ENCODE data around the gene SAG. TPM values are rescaled to one million over a fixed set of nuclear protein-coding genes. Genes with fewer than 3 reads are reported as not detected.

SAG gene
- total and polyA plus RNA-seq, 7 donors, result not detected

DNA sequence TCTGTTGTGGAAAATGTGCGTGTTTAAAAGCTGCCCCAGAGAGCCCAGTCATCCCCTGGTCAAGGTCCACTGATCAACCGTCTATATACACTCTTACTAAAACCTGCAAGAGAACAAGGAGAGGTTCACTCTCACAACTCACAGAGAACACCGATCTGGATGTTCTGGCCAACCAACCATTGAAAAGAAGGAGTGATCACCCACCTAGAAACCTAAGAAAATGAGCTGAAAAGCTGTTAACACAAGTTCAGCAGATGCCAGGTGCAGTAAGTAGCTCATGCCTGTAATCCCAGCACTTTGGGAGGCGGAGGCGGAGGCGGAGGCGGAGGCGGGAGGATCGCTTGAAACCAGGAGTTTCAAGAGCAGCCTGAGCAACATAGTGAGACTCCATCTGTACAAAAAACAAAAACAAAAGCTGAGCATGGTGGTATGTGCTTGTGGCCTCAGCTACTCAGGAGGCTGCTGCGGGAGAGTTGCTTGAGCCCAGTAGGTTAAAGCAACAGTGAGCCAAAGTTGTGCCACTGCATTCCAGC lies 41.7 kb upstream of the SAG start:
- 93 to 95% (median 95%) methylated on average over 10 of the region's 10 CpGs for WGBS, 3 donors
- TF ChIP-seq, protein P1, sequence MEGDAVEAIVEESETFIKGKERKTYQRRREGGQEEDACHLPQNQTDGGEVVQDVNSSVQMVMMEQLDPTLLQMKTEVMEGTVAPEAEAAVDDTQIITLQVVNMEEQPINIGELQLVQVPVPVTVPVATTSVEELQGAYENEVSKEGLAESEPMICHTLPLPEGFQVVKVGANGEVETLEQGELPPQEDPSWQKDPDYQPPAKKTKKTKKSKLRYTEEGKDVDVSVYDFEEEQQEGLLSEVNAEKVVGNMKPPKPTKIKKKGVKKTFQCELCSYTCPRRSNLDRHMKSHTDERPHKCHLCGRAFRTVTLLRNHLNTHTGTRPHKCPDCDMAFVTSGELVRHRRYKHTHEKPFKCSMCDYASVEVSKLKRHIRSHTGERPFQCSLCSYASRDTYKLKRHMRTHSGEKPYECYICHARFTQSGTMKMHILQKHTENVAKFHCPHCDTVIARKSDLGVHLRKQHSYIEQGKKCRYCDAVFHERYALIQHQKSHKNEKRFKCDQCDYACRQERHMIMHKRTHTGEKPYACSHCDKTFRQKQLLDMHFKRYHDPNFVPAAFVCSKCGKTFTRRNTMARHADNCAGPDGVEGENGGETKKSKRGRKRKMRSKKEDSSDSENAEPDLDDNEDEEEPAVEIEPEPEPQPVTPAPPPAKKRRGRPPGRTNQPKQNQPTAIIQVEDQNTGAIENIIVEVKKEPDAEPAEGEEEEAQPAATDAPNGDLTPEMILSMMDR (IDR thresholded peaks at IDR 0.05), result no peak
- H3K4me3 ChIP-seq, result no peak overlapping the region
- H3K4me1 ChIP-seq, result no peaks in the 10 kb centered on the region
- no peaks in the 10 kb centered on the region for H3K9me3 ChIP-seq
- ATAC-seq (no peak), DNase-seq (no peak)
- H3K27me3 ChIP-seq (ENCODE audit: insufficient read depth in 3 of 3, low read length in 2 of 3), result no peaks in the 10 kb centered on the region
- H3K36me3 ChIP-seq (ENCODE audit: insufficient read depth in 1 of 2, low read depth in 1 of 2), result peaks cover 8 to 100% of the 10 kb centered on the region in 2 donors
- intact Hi-C loops (cut with DNase I), result no loop called here
- no peak overlapping the region for H3K27ac ChIP-seq

DNA sequence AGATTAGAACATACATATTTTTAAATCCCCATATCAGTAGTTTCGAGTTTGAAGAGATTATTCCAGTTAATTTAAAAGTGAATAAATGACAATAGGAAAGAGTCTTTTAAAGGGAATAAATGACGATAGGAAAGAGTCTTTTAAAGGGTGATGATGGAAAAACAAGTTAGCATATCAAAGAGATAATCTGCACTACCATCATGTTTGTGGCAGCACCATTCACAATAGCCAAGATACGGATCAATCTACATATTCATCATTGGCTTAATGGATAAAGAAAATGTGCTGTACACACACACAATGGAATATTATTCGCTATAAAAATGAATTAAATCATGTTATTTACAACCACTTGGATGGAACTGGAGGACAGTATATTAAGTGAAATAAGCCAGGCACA lies 41.1 kb upstream of the SAG start:
- Histone ChIP-seq H3K4me1 (no peaks in the 10 kb centered on the region), H3K9me3 (no peaks in the 10 kb centered on the region), H3K4me3 (no peak overlapping the region), H3K27me3 (ENCODE audit: insufficient read depth in 3 of 3, low read length in 2 of 3) (no peaks in the 10 kb centered on the region), H3K36me3 (ENCODE audit: insufficient read depth in 1 of 2, low read depth in 1 of 2) (peaks cover 8 to 100% of the 10 kb centered on the region in 2 donors), H3K27ac (no peak overlapping the region)
- 96 to 98% (median 97%) methylated on average over 4 of the region's 4 CpGs for WGBS, 3 donors
- TF ChIP-seq, protein P1 (IDR thresholded peaks at IDR 0.05), result no peak
- intact Hi-C loops (cut with DNase I), result no loop called here
- ATAC-seq, result no peak
- DNase-seq, result no peak

DNA sequence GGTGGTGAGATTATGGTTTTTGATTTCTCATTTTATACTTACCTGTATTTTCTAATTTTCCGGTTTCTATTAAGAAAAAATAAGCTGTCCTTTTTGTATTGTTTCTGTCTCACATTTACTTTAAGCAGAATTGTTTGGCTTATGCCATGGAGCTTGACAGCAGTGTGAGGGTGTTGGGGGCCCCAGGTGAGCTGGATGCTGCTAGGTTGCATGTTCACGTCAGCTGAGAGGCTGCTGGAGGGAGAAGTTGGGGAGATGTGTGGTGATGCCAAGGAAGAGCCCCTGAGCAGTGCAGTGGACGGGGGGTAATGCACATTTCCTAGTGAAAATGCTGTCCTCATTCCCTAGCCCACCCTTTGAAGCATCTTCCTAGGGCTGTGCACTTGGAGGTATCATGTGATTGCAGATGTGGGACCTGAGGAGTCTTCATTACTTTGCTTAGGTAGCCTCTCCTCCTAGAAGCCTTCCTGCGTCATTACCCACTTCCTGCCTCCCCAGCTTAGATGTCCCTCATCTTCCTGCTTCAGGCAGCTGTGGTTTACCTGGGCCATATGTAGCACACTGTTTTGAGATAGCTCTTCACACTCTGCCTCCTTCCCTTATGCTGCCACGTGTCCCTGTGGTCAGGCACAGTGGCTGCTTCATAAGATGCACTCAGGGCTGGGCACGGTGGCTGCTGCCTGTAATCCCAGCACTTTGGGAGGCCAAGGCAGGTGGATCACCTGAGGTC lies 39.9 kb upstream of the SAG start:
- DNase-seq, result peak in 1 of 2 donors; percentile 17
- peak in 2 of 4 donors; percentile 26 to 51 for ATAC-seq
- Histone ChIP-seq H3K9me3 (no peaks in the 10 kb centered on the region), H3K36me3 (ENCODE audit: insufficient read depth in 1 of 2, low read depth in 1 of 2) (peaks cover 8 to 100% of the 10 kb centered on the region in 2 donors), H3K4me3 (no peak overlapping the region), H3K27me3 (ENCODE audit: insufficient read depth in 3 of 3, low read length in 2 of 3) (no peaks in the 10 kb centered on the region), H3K4me1 (no peaks in the 10 kb centered on the region), H3K27ac (no peak overlapping the region)
- intact Hi-C loops (cut with DNase I), result no loop called here
- TF ChIP-seq, protein P1 (IDR thresholded peaks at IDR 0.05), result no peak
- WGBS, 3 donors, result 90 to 93% (median 90%) methylated on average over 6 of the region's 6 CpGs

DNA sequence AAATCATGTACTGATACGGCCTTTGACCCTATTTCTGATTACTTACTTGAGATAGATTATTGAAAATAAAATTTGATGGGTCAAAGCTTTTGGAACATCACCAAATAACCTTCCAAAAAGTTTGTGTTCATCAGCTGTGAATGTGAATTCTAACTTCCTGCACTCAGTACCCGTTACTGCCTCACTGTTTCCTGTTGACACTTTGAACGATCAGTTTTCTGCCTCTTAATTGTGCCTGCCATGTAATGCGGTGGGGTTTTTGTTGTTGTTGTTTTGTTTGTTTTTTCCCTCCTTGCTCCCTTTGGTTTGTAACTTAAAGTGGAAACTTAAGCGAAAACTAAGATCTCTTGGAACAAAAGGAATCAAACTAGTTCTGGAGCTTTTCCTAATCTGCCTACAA lies 37.2 kb upstream of the SAG start:
- intact Hi-C loops (cut with DNase I), result loop anchor here in 1 of 2 donors (10.0 kb wide), 1 partner anchor 264 kb away; no protein-coding TSS in a partner anchor
- H3K4me3 ChIP-seq, result no peak overlapping the region
- H3K9me3 ChIP-seq, result no peaks in the 10 kb centered on the region
- DNase-seq (no peak), ATAC-seq (no peak)
- H3K27me3 ChIP-seq (ENCODE audit: insufficient read depth in 3 of 3, low read length in 2 of 3), result no peaks in the 10 kb centered on the region
- H3K27ac ChIP-seq, result no peak overlapping the region
- no peaks in the 10 kb centered on the region for H3K4me1 ChIP-seq
- H3K36me3 ChIP-seq (ENCODE audit: insufficient read depth in 1 of 2, low read depth in 1 of 2), result peaks cover 5 to 100% of the 10 kb centered on the region in 2 donors
- WGBS, 3 donors, result 78 to 80% (median 80%) methylated on average over 5 of the region's 5 CpGs
- TF ChIP-seq, protein P1 (IDR thresholded peaks at IDR 0.05), result no peak

Data from psoas muscle (tissue), 8 donors.